Prostate gland (tissue), 1 donor: ENCODE measurements around the gene GRIK2.

Experiments
- POLR2A ChIP-seq: fragments of 450-650 bp; IDR thresholded peaks from one replicate; pipeline ENCODE4 v1.6.1; 2016; ENCODE audit warnings: antibody characterized with exemption, mild to moderate bottlenecking
- POLR2AphosphoS5 ChIP-seq: sonication (generic); formaldehyde crosslinking; IDR thresholded peaks from one replicate; pipeline ENCODE4 v1.6.1; 2017; ENCODE audit warnings: antibody characterized with exemption

DNA sequence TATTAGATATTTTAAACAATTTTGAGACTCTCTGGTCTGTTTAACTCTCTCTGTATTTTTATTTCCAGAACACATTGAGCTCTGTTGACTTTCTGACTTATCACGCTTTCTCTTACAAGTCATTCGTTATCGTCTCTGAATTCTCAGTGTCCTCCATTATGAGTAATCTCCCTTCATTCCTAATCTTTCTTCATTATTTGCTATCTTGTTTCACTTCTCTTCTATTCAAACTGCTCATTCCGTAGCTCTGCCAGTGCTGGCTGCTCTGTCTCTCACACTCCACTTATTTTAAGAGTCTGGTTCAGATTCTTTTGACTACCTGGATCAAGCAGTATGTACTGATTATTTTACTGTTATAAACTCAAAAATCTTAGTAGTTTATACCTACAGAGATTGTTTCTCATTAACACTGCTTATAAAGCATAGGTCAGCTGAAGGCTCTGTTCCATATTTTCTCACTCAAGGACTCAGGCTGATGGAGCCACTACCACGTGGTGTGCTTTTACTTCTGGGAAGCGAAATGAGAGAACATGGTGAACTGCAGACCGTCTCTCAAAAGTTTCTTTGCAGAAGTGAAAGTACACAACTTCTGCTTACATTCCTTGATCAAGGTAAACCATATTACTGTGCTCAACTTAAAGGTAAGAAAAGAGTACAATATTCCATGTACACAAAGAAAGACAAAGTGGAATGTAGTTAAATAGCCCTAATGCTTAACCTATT, 485.2 kb downstream of the GRIK2 start:
- no peak for TF ChIP-seq POLR2A
- no peak for TF ChIP-seq POLR2AphosphoS5
